ENCODE results near the gene SLC6A13.

The SLC6A13 gene

GRCh38 chr12:288687-289086 is 26.1 kb upstream of the SLC6A13 start:
- Histone ChIP-seq H3K4me1 (ENCODE audit: insufficient read depth, low read length) (no peaks in the 10 kb centered on the region), H3K9me3 (ENCODE audit: low read length) (no peaks in the 10 kb centered on the region), H3K27me3 (ENCODE audit: control insufficient read depth in 1 of 2, insufficient read depth in 2 of 2, low read length in 2 of 2) (no peaks in the 10 kb centered on the region), H3K4me3 (ENCODE audit: low read depth in 1 of 2, low read length in 2 of 2) (no peak overlapping the region), H3K9ac (ENCODE audit: low read length) (no peak overlapping the region), H3K27ac (ENCODE audit: low read depth, low read length) (no peak overlapping the region), H3K36me3 (ENCODE audit: insufficient read depth, low read length) (peaks cover 39% of the 10 kb centered on the region)

GRCh38 chr12:286531-287300 is 24.1 kb upstream of the SLC6A13 start:
- Histone ChIP-seq H3K36me3 (ENCODE audit: insufficient read depth, low read length) (peaks cover 21% of the 10 kb centered on the region), H3K27ac (ENCODE audit: low read depth, low read length) (no peak overlapping the region), H3K9ac (ENCODE audit: low read length) (no peak overlapping the region), H3K4me3 (ENCODE audit: low read depth in 1 of 2, low read length in 2 of 2) (no peak overlapping the region), H3K27me3 (ENCODE audit: control insufficient read depth in 1 of 2, insufficient read depth in 2 of 2, low read length in 2 of 2) (no peaks in the 10 kb centered on the region), H3K4me1 (ENCODE audit: insufficient read depth, low read length) (no peaks in the 10 kb centered on the region), H3K9me3 (ENCODE audit: low read length) (no peaks in the 10 kb centered on the region)

- H3K27ac ChIP-seq (ENCODE audit: low read depth, low read length), result no peak overlapping the region
- H3K9ac ChIP-seq (ENCODE audit: low read length), result no peak overlapping the region
- H3K27me3 ChIP-seq (ENCODE audit: control insufficient read depth in 1 of 2, insufficient read depth in 2 of 2, low read length in 2 of 2), result no peaks in the 10 kb centered on the region
- no peaks in the 10 kb centered on the region for H3K4me1 ChIP-seq (ENCODE audit: insufficient read depth, low read length)
- no peak overlapping the region for H3K4me3 ChIP-seq (ENCODE audit: low read depth in 1 of 2, low read length in 2 of 2)
- H3K36me3 ChIP-seq (ENCODE audit: insufficient read depth, low read length), result no peaks in the 10 kb centered on the region
- H3K9me3 ChIP-seq (ENCODE audit: low read length), result no peaks in the 10 kb centered on the region
These were observed 15.4 kb upstream of the SLC6A13 start for GRCh38 chr12:278046-278445.

GRCh38 chr12:275812-276211 is 13.2 kb upstream of the SLC6A13 start:
- Histone ChIP-seq H3K9ac (ENCODE audit: low read length) (no peak overlapping the region), H3K4me1 (ENCODE audit: insufficient read depth, low read length) (no peaks in the 10 kb centered on the region), H3K36me3 (ENCODE audit: insufficient read depth, low read length) (no peaks in the 10 kb centered on the region)

GRCh38 chr12:273382-273781 is 10.7 kb upstream of the SLC6A13 start:
- H3K9ac ChIP-seq (ENCODE audit: low read length), result no peak overlapping the region
- no peaks in the 10 kb centered on the region for H3K9me3 ChIP-seq (ENCODE audit: low read length)
- H3K4me3 ChIP-seq (ENCODE audit: low read depth in 1 of 2, low read length in 2 of 2), result no peak overlapping the region
- H3K27ac ChIP-seq (ENCODE audit: low read depth, low read length), result no peak overlapping the region
- H3K36me3 ChIP-seq (ENCODE audit: insufficient read depth, low read length), result no peaks in the 10 kb centered on the region
- no peaks in the 10 kb centered on the region for H3K4me1 ChIP-seq (ENCODE audit: insufficient read depth, low read length)
- H3K27me3 ChIP-seq (ENCODE audit: control insufficient read depth in 1 of 2, insufficient read depth in 2 of 2, low read length in 2 of 2), result no peaks in the 10 kb centered on the region

More at GRCh38 chr12:275812-276211, 13.2 kb upstream of the SLC6A13 start:
- H3K4me3 ChIP-seq (ENCODE audit: low read depth in 1 of 2, low read length in 2 of 2), result no peak overlapping the region
- H3K27ac ChIP-seq (ENCODE audit: low read depth, low read length), result no peak overlapping the region
- no peaks in the 10 kb centered on the region for H3K27me3 ChIP-seq (ENCODE audit: control insufficient read depth in 1 of 2, insufficient read depth in 2 of 2, low read length in 2 of 2)
- no peaks in the 10 kb centered on the region for H3K9me3 ChIP-seq (ENCODE audit: low read length)

GRCh38 chr12:272942-273341 is 10.3 kb upstream of the SLC6A13 start:
- no peak overlapping the region for H3K9ac ChIP-seq (ENCODE audit: low read length)
- no peaks in the 10 kb centered on the region for H3K27me3 ChIP-seq (ENCODE audit: control insufficient read depth in 1 of 2, insufficient read depth in 2 of 2, low read length in 2 of 2)
- no peak overlapping the region for H3K27ac ChIP-seq (ENCODE audit: low read depth, low read length)
- H3K9me3 ChIP-seq (ENCODE audit: low read length), result no peaks in the 10 kb centered on the region
- H3K4me3 ChIP-seq (ENCODE audit: low read depth in 1 of 2, low read length in 2 of 2), result no peak overlapping the region
- no peaks in the 10 kb centered on the region for H3K4me1 ChIP-seq (ENCODE audit: insufficient read depth, low read length)
- H3K36me3 ChIP-seq (ENCODE audit: insufficient read depth, low read length), result no peaks in the 10 kb centered on the region

GRCh38 chr12:271161-271560 is 8.5 kb upstream of the SLC6A13 start:
- Histone ChIP-seq H3K9ac (ENCODE audit: low read length) (no peak overlapping the region), H3K27me3 (ENCODE audit: control insufficient read depth in 1 of 2, insufficient read depth in 2 of 2, low read length in 2 of 2) (peaks cover 0 to 5% of the 10 kb centered on the region in 2 donors), H3K36me3 (ENCODE audit: insufficient read depth, low read length) (no peaks in the 10 kb centered on the region), H3K4me1 (ENCODE audit: insufficient read depth, low read length) (no peaks in the 10 kb centered on the region), H3K27ac (ENCODE audit: low read depth, low read length) (no peak overlapping the region), H3K4me3 (ENCODE audit: low read depth in 1 of 2, low read length in 2 of 2) (no peak overlapping the region), H3K9me3 (ENCODE audit: low read length) (no peaks in the 10 kb centered on the region)

GRCh38 chr12:269191-269590 is 6.6 kb upstream of the SLC6A13 start:
- H3K4me1 ChIP-seq (ENCODE audit: insufficient read depth, low read length), result no peaks in the 10 kb centered on the region
- H3K27ac ChIP-seq (ENCODE audit: low read depth, low read length), result no peak overlapping the region
- no peaks in the 10 kb centered on the region for H3K36me3 ChIP-seq (ENCODE audit: insufficient read depth, low read length)
- no peaks in the 10 kb centered on the region for H3K9me3 ChIP-seq (ENCODE audit: low read length)
- H3K27me3 ChIP-seq (ENCODE audit: control insufficient read depth in 1 of 2, insufficient read depth in 2 of 2, low read length in 2 of 2), result peaks cover 5 to 9% of the 10 kb centered on the region in 2 donors
- H3K4me3 ChIP-seq (ENCODE audit: low read depth in 1 of 2, low read length in 2 of 2), result no peak overlapping the region
- no peak overlapping the region for H3K9ac ChIP-seq (ENCODE audit: low read length)

- H3K9ac ChIP-seq (ENCODE audit: low read length), result no peak overlapping the region
These were observed 5.8 kb upstream of the SLC6A13 start for GRCh38 chr12:268483-268840.

GRCh38 chr12:267581-268482 is 5.2 kb upstream of the SLC6A13 start:
- H3K36me3 ChIP-seq (ENCODE audit: insufficient read depth, low read length), result no peaks in the 10 kb centered on the region
- no peak overlapping the region for H3K4me3 ChIP-seq (ENCODE audit: low read depth in 1 of 2, low read length in 2 of 2)
- H3K9ac ChIP-seq (ENCODE audit: low read length), result no peak overlapping the region
- no peak overlapping the region for H3K27ac ChIP-seq (ENCODE audit: low read depth, low read length)
- H3K27me3 ChIP-seq (ENCODE audit: control insufficient read depth in 1 of 2, insufficient read depth in 2 of 2, low read length in 2 of 2), result peaks cover 5 to 9% of the 10 kb centered on the region in 2 donors
- no peaks in the 10 kb centered on the region for H3K4me1 ChIP-seq (ENCODE audit: insufficient read depth, low read length)
- no peaks in the 10 kb centered on the region for H3K9me3 ChIP-seq (ENCODE audit: low read length)

More at GRCh38 chr12:268483-268840, 5.8 kb upstream of the SLC6A13 start:
- peaks cover 5 to 9% of the 10 kb centered on the region in 2 donors for H3K27me3 ChIP-seq (ENCODE audit: control insufficient read depth in 1 of 2, insufficient read depth in 2 of 2, low read length in 2 of 2)
- no peak overlapping the region for H3K27ac ChIP-seq (ENCODE audit: low read depth, low read length)
- no peaks in the 10 kb centered on the region for H3K36me3 ChIP-seq (ENCODE audit: insufficient read depth, low read length)
- no peaks in the 10 kb centered on the region for H3K9me3 ChIP-seq (ENCODE audit: low read length)
- no peak overlapping the region for H3K4me3 ChIP-seq (ENCODE audit: low read depth in 1 of 2, low read length in 2 of 2)
- no peaks in the 10 kb centered on the region for H3K4me1 ChIP-seq (ENCODE audit: insufficient read depth, low read length)

GRCh38 chr12:265096-265495 is 2.5 kb upstream of the SLC6A13 start:
- H3K4me1 ChIP-seq (ENCODE audit: insufficient read depth, low read length), result no peaks in the 10 kb centered on the region
- no peaks in the 10 kb centered on the region for H3K36me3 ChIP-seq (ENCODE audit: insufficient read depth, low read length)
- no peak overlapping the region for H3K4me3 ChIP-seq (ENCODE audit: low read depth in 1 of 2, low read length in 2 of 2)
- peaks cover 6 to 16% of the 10 kb centered on the region in 2 donors for H3K27me3 ChIP-seq (ENCODE audit: control insufficient read depth in 1 of 2, insufficient read depth in 2 of 2, low read length in 2 of 2)
- H3K9me3 ChIP-seq (ENCODE audit: low read length), result no peaks in the 10 kb centered on the region
- no peak overlapping the region for H3K27ac ChIP-seq (ENCODE audit: low read depth, low read length)
- no peak overlapping the region for H3K9ac ChIP-seq (ENCODE audit: low read length)

Measured in muscle layer of colon (tissue), 2 donors.